ENCODE results near the gene RUSF1.

The RUSF1 gene

GRCh38 chr16:31501966-31502348, 6.2 kb downstream of the RUSF1 start:
- intact Hi-C loops (cut with DNase I; ENCODE audit: low total_unique reads) = loop anchor here (10.0 kb wide), 1 partner anchor 317 kb away; the partner anchor contains the start of gene FUS
- H3K4me1 ChIP-seq = peaks cover 0 to 22% (median 11%) of the 10 kb centered on the region in 4 donors
- TF ChIP-seq, protein P1, sequence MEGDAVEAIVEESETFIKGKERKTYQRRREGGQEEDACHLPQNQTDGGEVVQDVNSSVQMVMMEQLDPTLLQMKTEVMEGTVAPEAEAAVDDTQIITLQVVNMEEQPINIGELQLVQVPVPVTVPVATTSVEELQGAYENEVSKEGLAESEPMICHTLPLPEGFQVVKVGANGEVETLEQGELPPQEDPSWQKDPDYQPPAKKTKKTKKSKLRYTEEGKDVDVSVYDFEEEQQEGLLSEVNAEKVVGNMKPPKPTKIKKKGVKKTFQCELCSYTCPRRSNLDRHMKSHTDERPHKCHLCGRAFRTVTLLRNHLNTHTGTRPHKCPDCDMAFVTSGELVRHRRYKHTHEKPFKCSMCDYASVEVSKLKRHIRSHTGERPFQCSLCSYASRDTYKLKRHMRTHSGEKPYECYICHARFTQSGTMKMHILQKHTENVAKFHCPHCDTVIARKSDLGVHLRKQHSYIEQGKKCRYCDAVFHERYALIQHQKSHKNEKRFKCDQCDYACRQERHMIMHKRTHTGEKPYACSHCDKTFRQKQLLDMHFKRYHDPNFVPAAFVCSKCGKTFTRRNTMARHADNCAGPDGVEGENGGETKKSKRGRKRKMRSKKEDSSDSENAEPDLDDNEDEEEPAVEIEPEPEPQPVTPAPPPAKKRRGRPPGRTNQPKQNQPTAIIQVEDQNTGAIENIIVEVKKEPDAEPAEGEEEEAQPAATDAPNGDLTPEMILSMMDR (IDR thresholded peaks at IDR 0.05) = no peak
- no peaks in the 10 kb centered on the region for H3K27me3 ChIP-seq
- no peaks in the 10 kb centered on the region for H3K9me3 ChIP-seq
- no peak for DNase-seq
- H3K36me3 ChIP-seq = peaks cover 17 to 49% (median 25%) of the 10 kb centered on the region in 3 donors
- no peak overlapping the region for H3K4me3 ChIP-seq
- no peak overlapping the region for H3K27ac ChIP-seq

GRCh38 chr16:31501226-31501965, 6.8 kb downstream of the RUSF1 start:
- Histone ChIP-seq H3K4me1 (peaks cover 0 to 16% (median 6%) of the 10 kb centered on the region in 4 donors), H3K27ac (no peak overlapping the region), H3K9me3 (no peaks in the 10 kb centered on the region), H3K4me3 (no peak overlapping the region), H3K27me3 (no peaks in the 10 kb centered on the region), H3K36me3 (peaks cover 20 to 54% (median 31%) of the 10 kb centered on the region in 3 donors)
- DNase-seq = no peak
- intact Hi-C loops (cut with DNase I; ENCODE audit: low total_unique reads) = loop anchor here (10.0 kb wide), 1 partner anchor 317 kb away; the partner anchor contains the start of gene FUS
- TF ChIP-seq, protein P1 (IDR thresholded peaks at IDR 0.05) = no peak

GRCh38 chr16:31499928-31500327, 8.3 kb downstream of the RUSF1 start:
- Histone ChIP-seq H3K4me1 (peaks cover 0 to 14% (median 4%) of the 10 kb centered on the region in 4 donors), H3K36me3 (peaks cover 33 to 67% (median 46%) of the 10 kb centered on the region in 3 donors), H3K9me3 (no peaks in the 10 kb centered on the region), H3K27ac (no peak overlapping the region), H3K27me3 (no peaks in the 10 kb centered on the region), H3K4me3 (no peak overlapping the region)
- TF ChIP-seq, protein P1 (IDR thresholded peaks at IDR 0.05) = no peak
- DNase-seq = no peak
- intact Hi-C loops (cut with DNase I; ENCODE audit: low total_unique reads) = loop anchor here (10.0 kb wide), 1 partner anchor 315 kb away; the partner anchor contains the start of gene FUS

DNA sequence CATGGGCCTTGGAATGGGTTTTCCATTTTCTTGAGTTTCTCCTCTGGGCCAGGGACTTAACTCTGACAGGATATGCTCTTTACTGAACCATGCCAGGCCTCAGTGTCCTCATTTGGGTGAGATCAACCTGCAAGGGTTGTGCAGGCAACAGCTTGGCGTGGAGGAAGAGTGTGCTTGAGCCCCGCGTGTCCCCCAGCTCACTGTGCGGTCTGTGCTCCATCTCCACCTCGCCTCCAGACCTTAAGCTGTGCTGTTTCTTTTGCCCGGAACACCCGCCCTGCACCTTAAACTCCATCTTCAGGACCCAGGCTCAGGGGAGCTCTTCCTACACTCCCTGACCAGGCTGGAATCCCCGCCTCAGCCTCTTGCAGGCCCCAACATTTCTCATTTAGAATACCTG, 9.7 kb downstream of the RUSF1 start:
- Histone ChIP-seq H3K4me1 (peaks cover 0 to 14% (median 4%) of the 10 kb centered on the region in 4 donors), H3K4me3 (no peak overlapping the region), H3K9me3 (no peaks in the 10 kb centered on the region), H3K36me3 (peaks cover 46 to 72% (median 59%) of the 10 kb centered on the region in 3 donors), H3K27ac (no peak overlapping the region), H3K27me3 (no peaks in the 10 kb centered on the region)
- TF ChIP-seq, protein P1 (IDR thresholded peaks at IDR 0.05) = no peak
- no peak for DNase-seq
- intact Hi-C loops (cut with DNase I; ENCODE audit: low total_unique reads) = no loop called here

DNA sequence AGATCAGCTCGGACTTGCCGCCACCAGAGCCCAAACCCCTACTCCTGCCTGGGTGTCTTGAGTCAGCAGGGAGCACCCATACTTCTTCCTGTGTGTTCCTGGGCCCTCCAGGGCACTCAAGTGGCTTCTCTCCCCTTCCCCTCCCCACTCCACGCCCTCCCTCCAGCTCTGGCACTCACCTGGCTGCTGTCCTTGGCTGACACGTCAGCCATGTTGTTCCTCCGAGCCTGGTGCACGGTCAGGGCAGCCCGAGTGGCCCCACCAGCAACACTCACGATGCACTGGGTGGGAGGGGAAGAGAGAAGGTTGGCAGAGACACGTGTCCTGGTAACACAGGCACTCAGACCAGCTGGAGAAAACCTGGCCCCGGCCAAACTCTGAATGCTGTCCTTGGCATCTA, 11.5 kb downstream of the RUSF1 start:
- no peak overlapping the region for H3K4me3 ChIP-seq
- no peaks in the 10 kb centered on the region for H3K4me1 ChIP-seq
- TF ChIP-seq, protein P1 (IDR thresholded peaks at IDR 0.05) = no peak
- no peak for DNase-seq
- H3K9me3 ChIP-seq = no peaks in the 10 kb centered on the region
- H3K27ac ChIP-seq = no peak overlapping the region
- peaks cover 59 to 90% (median 77%) of the 10 kb centered on the region in 3 donors for H3K36me3 ChIP-seq
- no peaks in the 10 kb centered on the region for H3K27me3 ChIP-seq
- intact Hi-C loops (cut with DNase I; ENCODE audit: low total_unique reads) = no loop called here

Measured in tibial artery (tissue), 4 donors.